Loucy (cell line): ENCODE measurements around the gene SLC25A13.
"Not testable (repeated sequence)": the region's sequence is repeated elsewhere in the genome, so short reads cannot be mapped to it uniquely, and the experiment has no call there.

Experiments used
- H2AFZ ChIP-seq: fragments of 200-600 bp; sonication (generic); 2 replicates; pipeline ENCODE4 v1.6.0; 2016; ENCODE audit warnings: antibody characterized with exemption, mild to moderate bottlenecking, low read length, moderate library complexity
- H3F3A ChIP-seq: fragments of 200-600 bp; 2 replicates; pipeline ENCODE4 v1.6.0; 2016; ENCODE audit warnings: antibody characterized with exemption, low read depth, mild to moderate bottlenecking
- H3K27me3 ChIP-seq: fragments of 200-600 bp; sonication (generic); 2 replicates; pipeline ENCODE4 v1.6.1; 2014; ENCODE audit warnings: low read length, mild to moderate bottlenecking; ENCODE audit not compliant: insufficient read depth, poor library complexity, severe bottlenecking
- H3K36me3 ChIP-seq: fragments of 200-600 bp; sonication (generic); 2 replicates; pipeline ENCODE4 v1.6.1; 2016; ENCODE audit warnings: low read length; ENCODE audit not compliant: insufficient read depth
- H3K4me1 ChIP-seq: fragments of 200-600 bp; sonication (generic); 2 replicates; pipeline ENCODE4 v1.5.1; 2014; ENCODE audit warnings: low read length, mild to moderate bottlenecking; ENCODE audit not compliant: insufficient read depth, poor library complexity, severe bottlenecking
- H3K4me2 ChIP-seq: fragments of 200-600 bp; sonication (generic); 2 replicates; pipeline ENCODE4 v1.6.0; 2014; ENCODE audit warnings: antibody characterized with exemption, low read length, low read depth, mild to moderate bottlenecking; ENCODE audit not compliant: poor library complexity, severe bottlenecking
- H3K4me3 ChIP-seq: fragments of 200-600 bp; sonication (generic); 2 replicates; pipeline ENCODE4 v1.5.1; 2014; ENCODE audit warnings: low read length, mild to moderate bottlenecking, mixed read lengths; ENCODE audit not compliant: poor library complexity, severe bottlenecking
- H3K79me2 ChIP-seq: fragments of 200-600 bp; sonication (generic); 2 replicates; pipeline ENCODE4 v1.6.1; 2014; ENCODE audit warnings: low read length; ENCODE audit not compliant: insufficient read depth
- H3K9ac ChIP-seq: fragments of 200-600 bp; sonication (generic); 2 replicates; pipeline ENCODE4 v1.6.0; 2014; ENCODE audit warnings: mild to moderate bottlenecking, low read depth, low read length, moderate library complexity; ENCODE audit not compliant: poor library complexity, severe bottlenecking
- H3K9me2 ChIP-seq: fragments of 200-600 bp; sonication (generic); replicated peaks from 2 replicates; pipeline ENCODE4 v1.6.1; 2016; ENCODE audit warnings: low read depth, low read length, mixed read lengths
- H3K9me3 ChIP-seq: fragments of 200-600 bp; sonication (generic); 2 replicates; pipeline ENCODE4 v1.6.1; 2014; ENCODE audit warnings: mild to moderate bottlenecking, antibody characterized with exemption, low read length, low read depth; ENCODE audit not compliant: insufficient read depth
- H4K20me1 ChIP-seq: fragments of 200-600 bp; sonication (generic); 2 replicates; pipeline ENCODE4 v1.6.0; 2014; ENCODE audit warnings: antibody characterized with exemption, low read length, mild to moderate bottlenecking; ENCODE audit not compliant: insufficient read depth, poor library complexity, severe bottlenecking
- CTCF ChIP-seq: fragments of 200-600 bp; sonication (generic); conservative IDR thresholded peaks from 2 replicates; pipeline ENCODE4 v1.5.1; 2014; ENCODE audit warnings: mild to moderate bottlenecking, antibody characterized with exemption, low read length
- EZH2phosphoT487 ChIP-seq: fragments of 200-600 bp; IDR thresholded peaks from 2 replicates; pipeline ENCODE4 v1.6.1; 2018; ENCODE audit warnings: antibody characterized with exemption, mild to moderate bottlenecking, moderate library complexity, borderline replicate concordance

Gene SLC25A13

DNA sequence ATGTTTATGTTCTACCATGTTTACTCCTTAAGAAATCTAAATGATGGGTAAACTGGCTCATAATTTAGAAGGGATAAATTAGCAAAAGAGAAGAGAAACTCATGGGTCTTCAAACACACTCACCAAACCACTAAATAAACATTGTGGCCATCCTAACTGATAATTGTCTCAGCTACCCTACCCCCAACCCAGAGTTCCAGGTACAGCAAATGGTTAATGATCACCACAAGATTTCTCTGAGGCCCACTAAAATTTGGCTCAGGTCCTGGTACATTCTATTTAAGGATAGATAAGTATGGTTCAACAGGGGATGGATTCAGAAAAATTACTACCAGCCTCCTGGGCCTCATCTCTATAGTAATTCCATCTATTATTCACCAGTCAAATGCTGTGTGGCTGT, 21.4 kb downstream of the SLC25A13 start:
- H3K27me3 ChIP-seq: no peaks in the 10 kb centered on the region
- no peaks in the 10 kb centered on the region for H3K9me3 ChIP-seq
- H3K4me1 ChIP-seq: peaks cover 50% of the 10 kb centered on the region
- H3K4me2 ChIP-seq: no peak overlapping the region
- H3K4me3 ChIP-seq: no peak overlapping the region
- peaks cover 77% of the 10 kb centered on the region for H3K79me2 ChIP-seq
- no peaks in the 10 kb centered on the region for H3K9me2 ChIP-seq
- peaks cover 34% of the 10 kb centered on the region for H4K20me1 ChIP-seq
- TF ChIP-seq CTCF (no peak), EZH2phosphoT487 (no peak)
- peaks cover 10% of the 10 kb centered on the region for H3F3A ChIP-seq
- H3K36me3 ChIP-seq: peaks cover 5% of the 10 kb centered on the region; the same call in 1 of the 2 replicates
- H3K9ac ChIP-seq: no peak overlapping the region
- H2AFZ ChIP-seq: no peak overlapping the region

DNA sequence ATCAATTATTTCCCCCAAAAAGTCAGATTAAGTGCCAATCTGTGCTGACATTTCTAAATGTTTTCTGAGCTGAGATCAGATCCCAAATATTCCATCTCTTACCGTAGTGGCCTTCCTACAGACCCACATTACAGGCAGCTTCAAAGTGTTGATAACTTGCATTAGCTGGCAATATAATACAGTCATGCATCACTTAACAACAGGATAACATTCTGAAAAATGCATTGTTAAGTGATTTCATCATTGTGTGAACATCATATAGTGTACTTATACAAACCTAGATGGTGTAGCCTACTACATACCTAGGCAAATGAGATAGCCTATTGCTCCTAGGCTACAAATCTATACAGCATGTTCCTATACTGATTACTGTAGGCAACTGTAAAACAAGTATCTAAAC, 22.4 kb downstream of the SLC25A13 start:
- no peak for TF ChIP-seq EZH2phosphoT487
- TF ChIP-seq CTCF: no peak
- H3K27me3 ChIP-seq: no peaks in the 10 kb centered on the region
- H3K9ac ChIP-seq: no peak overlapping the region
- peaks cover 5% of the 10 kb centered on the region; the same call in 1 of the 2 replicates for H3K36me3 ChIP-seq
- no peak overlapping the region for H2AFZ ChIP-seq
- peaks cover 12% of the 10 kb centered on the region for H3F3A ChIP-seq
- H3K9me3 ChIP-seq: no peaks in the 10 kb centered on the region
- H3K79me2 ChIP-seq: peaks cover 67% of the 10 kb centered on the region
- H4K20me1 ChIP-seq: peaks cover 24% of the 10 kb centered on the region
- no peak overlapping the region for H3K4me2 ChIP-seq
- no peak overlapping the region for H3K4me3 ChIP-seq
- peaks cover 40% of the 10 kb centered on the region for H3K4me1 ChIP-seq
- no peaks in the 10 kb centered on the region for H3K9me2 ChIP-seq

DNA sequence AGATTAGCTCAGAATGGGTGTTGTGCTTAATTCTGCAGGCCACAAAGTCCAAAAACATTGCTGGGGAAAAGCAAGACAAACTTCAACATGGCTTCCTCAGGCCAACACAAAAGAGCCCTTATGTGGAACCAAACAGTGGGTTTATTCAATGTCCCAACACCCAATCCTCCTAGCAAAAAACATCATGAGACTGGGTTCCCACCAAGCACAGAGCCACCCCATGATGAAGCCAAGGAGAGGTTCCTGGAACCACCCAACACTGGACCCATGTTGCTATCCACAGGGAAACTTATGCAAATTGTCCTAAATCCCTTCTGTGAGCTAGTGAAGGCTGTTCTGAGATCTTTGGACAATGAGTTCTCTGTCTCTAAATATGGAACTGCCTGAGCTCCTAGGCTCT, 24.0 kb downstream of the SLC25A13 start:
- Histone ChIP-seq H3K36me3 (peaks cover 5% of the 10 kb centered on the region; the same call in 1 of the 2 replicates), H3K4me3 (no peak overlapping the region), H3K9ac (no peak overlapping the region), H3K79me2 (peaks cover 55% of the 10 kb centered on the region), H3K4me2 (no peak overlapping the region), H3K9me3 (no peaks in the 10 kb centered on the region), H2AFZ (no peak overlapping the region), H4K20me1 (peaks cover 12% of the 10 kb centered on the region), H3F3A (0 out of 2 replicates have a peak, but pooled peaks cover 3% of the 10 kb centered on the region), H3K4me1 (peaks cover 23% of the 10 kb centered on the region), H3K27me3 (no peaks in the 10 kb centered on the region), H3K9me2 (no peaks in the 10 kb centered on the region)
- TF ChIP-seq CTCF (no peak), EZH2phosphoT487 (no peak)

GRCh38 chr7:96297446-96297845, 24.5 kb downstream of the SLC25A13 start:
- H3K36me3 ChIP-seq, H3K27me3 ChIP-seq, H3F3A ChIP-seq, H3K9me2 ChIP-seq, H3K4me2 ChIP-seq, H2AFZ ChIP-seq, H3K9ac ChIP-seq, H3K9me3 ChIP-seq, H3K4me3 ChIP-seq: not testable (repeated sequence)
- Histone ChIP-seq H3K4me1 (peaks cover 19% of the 10 kb centered on the region), H3K79me2 (peaks cover 50% of the 10 kb centered on the region), H4K20me1 (peaks cover 12% of the 10 kb centered on the region)

DNA sequence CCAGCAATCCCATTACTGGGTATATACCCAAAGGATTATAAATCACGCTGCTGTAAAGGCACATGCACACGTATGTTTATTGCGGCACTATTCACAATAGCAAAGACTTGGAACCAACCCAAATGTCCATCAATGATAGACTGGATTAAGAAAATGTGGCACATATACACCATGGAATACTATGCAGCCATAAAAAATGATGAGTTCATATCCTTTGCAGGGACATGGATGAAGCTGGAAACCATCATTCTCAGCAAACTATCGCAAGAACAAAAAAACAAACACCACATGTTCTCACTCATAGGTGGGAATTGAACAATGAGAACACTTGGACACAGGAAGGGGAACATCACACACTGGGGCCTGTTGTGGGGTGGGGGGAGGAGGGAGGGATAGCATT, 28.0 kb downstream of the SLC25A13 start:
- H3K36me3 ChIP-seq, H4K20me1 ChIP-seq, H3K4me2 ChIP-seq, H3K4me3 ChIP-seq, H3F3A ChIP-seq, H3K9ac ChIP-seq, H2AFZ ChIP-seq, H3K27me3 ChIP-seq, H3K9me3 ChIP-seq, H3K9me2 ChIP-seq, H3K4me1 ChIP-seq: not testable (repeated sequence)
- peaks cover 15% of the 10 kb centered on the region; the same call in 1 of the 2 replicates for H3K79me2 ChIP-seq
